Subcutaneous adipose tissue (tissue), 4 donors: ENCODE data around the gene EIF3L. TPM values are rescaled to one million over a fixed set of nuclear protein-coding genes. Genes with fewer than 3 reads are reported as not detected.

ENCODE experiments used
- small RNA-seq: library from RNA; depleted of rRNA; stranded (forward); fragments of <200 nt; gene quantifications from one replicate; pipeline ENCODE3, GENCODE V24; 2016
- total RNA-seq, 4 donors: library from RNA; depleted of rRNA; stranded (reverse); fragments of >200 nt; gene quantifications; one replicate each; pipeline ENCODE4 v1.1.0, GENCODE V29; 2016

Gene EIF3L
- total RNA-seq, 4 donors from 2014 or later, result 271 to 369 (median 304) TPM

Small RNA genes within 50 kb of the gene (small RNA-seq; reads per million reads assigned to genes)
- gene MIR659, result not detected

Other genes starting within 250 kb of the EIF3L start
- 10 to 100 TPM; 13.7 to 48.8 (median 35.5) TPM for gene GGA1, start 240.6 kb upstream of the EIF3L start, total RNA-seq
- gene SH3BP1, start 209.8 kb upstream of the EIF3L start, total RNA-seq, result 10 to 100 TPM in 2 of 4 donors, 1 to 10 TPM in 2; 4.3 to 21.2 (median 7.8) TPM
- 1 to 10 TPM; 2.4 to 4.1 (median 2.5) TPM for gene PDXP, start 190.7 kb upstream of the EIF3L start, total RNA-seq
- 1,000 to 10,000 TPM; 2,452 to 3,056 (median 2,775) TPM for gene LGALS1, start 173.8 kb upstream of the EIF3L start, total RNA-seq
- 10 to 100 TPM; 18.7 to 35.8 (median 21.4) TPM for gene NOL12, start 163.1 kb upstream of the EIF3L start, total RNA-seq
- gene TRIOBP, start 152.4 kb upstream of the EIF3L start, total RNA-seq, result 100 to 1,000 TPM in 1 of 4 donors, 10 to 100 TPM in 3; 46.6 to 160 (median 77.6) TPM
- gene GCAT, start 41.5 kb upstream of the EIF3L start, total RNA-seq, result 10 to 100 TPM in 2 of 4 donors, 1 to 10 TPM in 2; 5.9 to 27.1 (median 9.8) TPM
- gene GALR3, start 26.0 kb upstream of the EIF3L start, total RNA-seq, result not detected
- gene ANKRD54, start 5.1 kb upstream of the EIF3L start, total RNA-seq, result 10 to 100 TPM; 12.7 to 27.7 (median 24.7) TPM
- 10 to 100 TPM in 1 of 4 donors, 1 to 10 TPM in 3; 6.2 to 24.5 (median 8.0) TPM for gene MICALL1, start 56.9 kb downstream of the EIF3L start, total RNA-seq
- gene C22orf23, start 104.2 kb downstream of the EIF3L start, total RNA-seq, result 1 to 10 TPM in 2 of 4 donors, under 1 TPM in 1, not detected in 1; 0.68 to 2.1 (median 1.3) TPM
- 10 to 100 TPM; 49.3 to 93.9 (median 67.8) TPM for gene POLR2F, start 104.3 kb downstream of the EIF3L start, total RNA-seq
- under 1 TPM in 1 of 4 donors, not detected in 3; 0.19 TPM for gene SOX10, start 135.1 kb downstream of the EIF3L start, total RNA-seq
- 10 to 100 TPM; 12.9 to 42.1 (median 33.3) TPM for gene PICK1, start 208.0 kb downstream of the EIF3L start, total RNA-seq
- gene SLC16A8, start 234.8 kb downstream of the EIF3L start, total RNA-seq, result under 1 TPM in 2 of 4 donors, not detected in 2; 0.17 to 0.66 TPM